KMS-11 (cell line): Measurements from ENCODE around the gene CDK6.
"Not testable (repeated sequence)": the region's sequence is repeated elsewhere in the genome, so short reads cannot be mapped to it uniquely, and the experiment has no call there.

ENCODE experiments used
- H2AFZ ChIP-seq: fragments of 200-600 bp; sonication (generic); 2 replicates; pipeline ENCODE4 v1.6.1; 2016; ENCODE audit warnings: antibody characterized with exemption, mixed run types, low read depth
- H3K27ac ChIP-seq: fragments of 200-600 bp; sonication (generic); 2 replicates; pipeline ENCODE4 v1.6.1; 2016; ENCODE audit warnings: mild to moderate bottlenecking, mixed run types
- H3K27me3 ChIP-seq: fragments of 200-600 bp; sonication (generic); 2 replicates; pipeline ENCODE4 v1.6.1; 2017; ENCODE audit warnings: mild to moderate bottlenecking, low read depth, mixed run types, moderate library complexity; ENCODE audit not compliant: insufficient read depth
- H3K36me3 ChIP-seq: fragments of 200-600 bp; sonication (generic); 2 replicates; pipeline ENCODE4 v1.6.1; 2017; ENCODE audit warnings: mild to moderate bottlenecking, mixed run types; ENCODE audit not compliant: insufficient read depth
- H3K4me1 ChIP-seq: fragments of 200-600 bp; sonication (generic); 2 replicates; pipeline ENCODE4 v1.6.1; 2016; ENCODE audit warnings: mild to moderate bottlenecking, low read depth, mixed run types; ENCODE audit not compliant: poor library complexity, severe bottlenecking
- H3K4me2 ChIP-seq: fragments of 200-600 bp; sonication (generic); 2 replicates; pipeline ENCODE4 v1.7.0; 2016; ENCODE audit warnings: mild to moderate bottlenecking, mixed run types
- H3K4me3 ChIP-seq: fragments of 200-600 bp; sonication (generic); IDR thresholded peaks from 2 replicates; pipeline ENCODE4 v1.6.1; 2017; ENCODE audit warnings: low read depth, low read length, mixed read lengths; ENCODE audit not compliant: insufficient read depth
- H3K79me2 ChIP-seq: fragments of 200-600 bp; sonication (generic); 2 replicates; pipeline ENCODE4 v1.6.1; 2016; ENCODE audit warnings: low read depth, mixed run types; ENCODE audit not compliant: insufficient read depth
- H3K9ac ChIP-seq: fragments of 200-600 bp; sonication (generic); 2 replicates; pipeline ENCODE4 v1.6.1; 2016; ENCODE audit warnings: mild to moderate bottlenecking, mixed run types
- H4K20me1 ChIP-seq: fragments of 200-600 bp; sonication (generic); 2 replicates; pipeline ENCODE4 v1.6.1; 2016; ENCODE audit warnings: mild to moderate bottlenecking, mixed run types; ENCODE audit not compliant: insufficient read depth
- CTCF ChIP-seq: fragments of 200-600 bp; sonication (generic); conservative IDR thresholded peaks from 2 replicates; pipeline ENCODE4 v1.6.1; 2017; ENCODE audit warnings: low read depth, mild to moderate bottlenecking, antibody characterized with exemption, low read length, moderate library complexity, mixed read lengths

CDK6 gene

GRCh38 chr7:92836489-92836999, at the start of gene CDK6:
CDK6 (minus strand) TSS chr7:92836573; CDS start chr7:92833323, 3,250 bp downstream.
- Histone ChIP-seq H3K27ac (peak within 1 kb of the TSS; percentile 93), H3K4me2 (peak within 1 kb of the TSS; percentile 89), H3K9ac (peak within 1 kb of the TSS; percentile 96), H3K4me3 (peak within 1 kb of the TSS; percentile 81), H3K79me2 (peaks cover 51% of the 10 kb centered on the region), H4K20me1 (no peaks in the 10 kb centered on the region), H2AFZ (peak within 1 kb of the TSS; percentile 51), H3K4me1 (peaks cover 22% of the 10 kb centered on the region), H3K36me3 (0 out of 2 replicates have a peak, but pooled peaks cover 13% of the 10 kb centered on the region), H3K27me3 (no peaks in the 10 kb centered on the region; the same call in 1 of the 2 replicates)
- TF ChIP-seq CTCF = no peak

- H3K27me3 ChIP-seq, H3K79me2 ChIP-seq, H3K4me2 ChIP-seq: not testable (repeated sequence)
These were observed 49.7 kb upstream of the CDK6 start for GRCh38 chr7:92886039-92886438.

GRCh38 chr7:92884218-92884617, 47.8 kb upstream of the CDK6 start:
- Histone ChIP-seq H3K9ac (no peak overlapping the region), H3K4me1 (no peaks in the 10 kb centered on the region), H3K79me2 (no peaks in the 10 kb centered on the region), H4K20me1 (no peaks in the 10 kb centered on the region), H3K27me3 (no peaks in the 10 kb centered on the region), H2AFZ (no peak overlapping the region), H3K27ac (no peak overlapping the region), H3K4me2 (no peak overlapping the region), H3K4me3 (no peak overlapping the region), H3K36me3 (no peaks in the 10 kb centered on the region)
- no peak for TF ChIP-seq CTCF

More at GRCh38 chr7:92886039-92886438, 49.7 kb upstream of the CDK6 start:
- not testable (repeated sequence) for H3K27ac ChIP-seq, H3K4me3 ChIP-seq, H3K9ac ChIP-seq, H4K20me1 ChIP-seq, H3K36me3 ChIP-seq, H3K4me1 ChIP-seq, H2AFZ ChIP-seq

GRCh38 chr7:92882760-92883159, 46.4 kb upstream of the CDK6 start:
- no peaks in the 10 kb centered on the region for H3K4me1 ChIP-seq
- no peak overlapping the region for H3K4me3 ChIP-seq
- no peak overlapping the region for H2AFZ ChIP-seq
- H3K27me3 ChIP-seq = no peaks in the 10 kb centered on the region
- no peak overlapping the region for H3K27ac ChIP-seq
- H4K20me1 ChIP-seq = no peaks in the 10 kb centered on the region
- H3K79me2 ChIP-seq = no peaks in the 10 kb centered on the region
- no peak for TF ChIP-seq CTCF
- no peaks in the 10 kb centered on the region for H3K36me3 ChIP-seq
- no peak overlapping the region for H3K4me2 ChIP-seq
- no peak overlapping the region for H3K9ac ChIP-seq

- no peaks in the 10 kb centered on the region for H3K27me3 ChIP-seq
- H3K4me1 ChIP-seq = no peaks in the 10 kb centered on the region
- no peaks in the 10 kb centered on the region for H3K36me3 ChIP-seq
- no peak overlapping the region for H3K9ac ChIP-seq
- H3K4me2 ChIP-seq = no peak overlapping the region
- H2AFZ ChIP-seq = no peak overlapping the region
- TF ChIP-seq CTCF = no peak
- H4K20me1 ChIP-seq = no peaks in the 10 kb centered on the region
- no peak overlapping the region for H3K4me3 ChIP-seq
- H3K79me2 ChIP-seq = no peaks in the 10 kb centered on the region
- no peak overlapping the region for H3K27ac ChIP-seq
These were observed 44.7 kb upstream of the CDK6 start for GRCh38 chr7:92881091-92881485.
